SK-N-MC (cell line): ENCODE results near the gene CYTH3.

Experiments used
- DNase-seq: peaks from one replicate; pipeline ENCODE4 v3.0.0-alpha.2; 2011; ENCODE audit warnings: low read depth, low spot score
- H3K27ac ChIP-seq: fragments of 200-600 bp; sonication (generic); 2 replicates; pipeline ENCODE4 v1.5.1; 2016; ENCODE audit warnings: mixed run types
- H3K36me3 ChIP-seq: fragments of 200-600 bp; sonication (generic); 2 replicates; pipeline ENCODE4 v1.6.1; 2017; ENCODE audit warnings: antibody characterized with exemption, low read length, mixed read lengths; ENCODE audit not compliant: insufficient read depth
- H3K4me3 ChIP-seq: fragments of 200-600 bp; sonication (generic); 2 replicates; pipeline ENCODE4 v1.5.1; 2016
- H3K9ac ChIP-seq: fragments of 200-600 bp; sonication (generic); 2 replicates; pipeline ENCODE4 v1.8.0; 2017; ENCODE audit warnings: mixed run types, mixed read lengths; ENCODE audit not compliant: insufficient read length
- H3K9me3 ChIP-seq: fragments of 200-600 bp; sonication (generic); 2 replicates; pipeline ENCODE4 v1.6.1; 2017; ENCODE audit warnings: low read depth, mild to moderate bottlenecking, antibody characterized with exemption, low read length, moderate library complexity, mixed read lengths
- EZH2 ChIP-seq: fragments of 200-600 bp; sonication (generic); IDR thresholded peaks from one replicate; pipeline ENCODE4 v1.6.1; 2017; ENCODE audit warnings: antibody characterized with exemption
- FOXP2 ChIP-seq: optimal IDR thresholded peaks from 2 replicates; pipeline ENCODE3; 2011; ENCODE audit warnings: mild to moderate bottlenecking, moderate library complexity; ENCODE audit not compliant: insufficient read depth; ENCODE audit errors: extremely low read length, control extremely low read depth
- POLR2AphosphoS5 ChIP-seq: IDR thresholded peaks from 2 replicates; pipeline ENCODE4 v1.6.1; 2012; ENCODE audit warnings: mild to moderate bottlenecking, low read depth, low read length, borderline replicate concordance

The CYTH3 gene

DNA sequence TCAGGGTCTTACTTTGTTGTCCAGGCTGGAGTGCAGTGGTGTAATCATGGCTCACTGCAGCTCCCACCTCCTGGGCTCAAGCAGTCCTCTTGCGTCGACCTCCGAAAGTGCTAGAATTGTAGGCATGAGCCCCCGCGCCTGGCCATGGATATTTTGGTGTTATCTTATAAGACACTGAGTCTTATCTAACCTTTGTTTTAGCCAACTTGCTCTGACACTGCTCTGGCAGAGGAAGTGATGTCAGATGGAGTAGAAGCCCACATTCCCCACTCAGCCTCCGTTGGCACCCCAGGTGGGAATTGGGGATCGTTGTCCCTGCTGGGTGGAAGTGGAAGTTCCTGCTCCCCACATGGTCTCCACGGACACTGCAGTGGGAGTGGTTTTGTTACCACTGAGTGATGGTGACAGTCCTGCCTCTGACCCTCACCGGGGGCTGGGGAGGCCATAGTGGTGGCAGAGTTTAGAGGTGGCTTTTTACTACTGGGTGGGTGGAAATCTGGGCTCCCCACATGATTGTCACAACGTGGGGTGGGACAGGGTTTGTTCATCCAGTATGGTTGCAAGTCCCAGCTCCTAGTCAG, 142.3 kb downstream of the CYTH3 start:
- Histone ChIP-seq H3K36me3 (peaks cover 58% of the 10 kb centered on the region), H3K27ac (no peak overlapping the region), H3K9ac (no peak overlapping the region), H3K4me3 (no peak overlapping the region), H3K9me3 (no peaks in the 10 kb centered on the region)
- TF ChIP-seq FOXP2 = no peak
- no peak for TF ChIP-seq POLR2AphosphoS5
- no peak for TF ChIP-seq EZH2
- no peak for DNase-seq

DNA sequence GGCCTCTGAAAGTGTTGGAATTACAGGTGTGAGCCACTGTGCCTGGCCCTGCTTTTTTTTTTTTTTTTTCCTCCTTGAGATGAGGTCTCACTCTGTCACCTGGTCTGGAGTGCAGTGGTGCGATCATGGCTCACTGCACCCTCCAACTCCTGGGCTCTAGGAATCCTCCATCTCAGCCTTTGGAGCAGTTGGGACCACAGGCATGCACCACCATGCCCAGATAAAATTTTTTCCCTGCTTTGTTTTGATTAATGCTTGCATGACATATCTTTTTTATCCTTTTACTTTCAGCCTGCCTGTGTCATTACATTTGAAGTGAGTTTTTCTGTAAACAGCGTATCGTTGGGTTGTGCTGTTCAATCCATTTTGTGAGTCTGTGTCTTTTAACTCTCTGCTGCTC, 144.2 kb downstream of the CYTH3 start:
- no peak for TF ChIP-seq FOXP2
- Histone ChIP-seq H3K27ac (no peak overlapping the region), H3K9ac (no peak overlapping the region), H3K9me3 (no peaks in the 10 kb centered on the region), H3K4me3 (no peak overlapping the region), H3K36me3 (peaks cover 69% of the 10 kb centered on the region)
- no peak for DNase-seq

DNA sequence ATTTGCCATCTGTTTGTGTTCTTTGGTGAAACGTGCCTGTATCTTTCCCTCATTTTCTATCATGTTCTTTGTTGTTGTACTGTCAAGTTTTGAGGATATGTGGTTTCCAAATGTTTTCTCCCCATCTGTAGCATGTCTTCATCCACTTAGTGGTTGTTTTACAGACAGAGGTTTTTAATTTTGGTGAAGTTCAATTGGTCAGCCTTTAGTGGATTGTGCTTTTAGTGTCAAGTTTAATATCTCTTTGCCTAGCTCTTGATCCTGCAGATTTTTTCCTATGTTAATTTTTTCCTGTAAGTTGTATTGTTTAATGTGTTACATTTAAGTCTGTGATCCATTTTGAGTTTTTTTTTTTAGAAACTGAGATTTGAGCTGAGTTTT, 145.3 kb downstream of the CYTH3 start:
- DNase-seq = no peak
- Histone ChIP-seq H3K9ac (no peak overlapping the region), H3K27ac (no peak overlapping the region), H3K36me3 (peaks cover 71% of the 10 kb centered on the region), H3K9me3 (no peaks in the 10 kb centered on the region), H3K4me3 (no peak overlapping the region)
- TF ChIP-seq FOXP2 = no peak

DNA sequence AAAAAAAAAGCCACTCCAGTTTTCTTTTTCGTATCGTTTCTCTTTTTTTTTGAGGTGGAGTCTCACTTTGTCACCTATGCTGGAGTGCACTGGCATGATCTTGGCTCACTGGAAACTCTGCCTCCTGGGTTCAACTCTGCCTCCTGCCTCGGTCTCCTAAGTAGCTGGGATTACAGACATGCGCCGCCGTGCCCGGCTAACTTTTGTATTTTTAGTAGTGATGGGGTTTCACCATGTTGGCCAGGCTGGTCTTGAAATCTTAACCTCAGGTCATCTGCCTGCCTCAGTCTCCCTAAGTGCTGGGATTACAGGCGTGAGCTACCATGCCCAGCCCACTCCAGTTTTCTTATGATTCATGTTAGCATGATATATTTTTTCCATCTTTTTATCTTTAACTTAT, 148.6 kb downstream of the CYTH3 start:
- TF ChIP-seq POLR2AphosphoS5 (no peak), EZH2 (no peak), FOXP2 (no peak)
- no peak overlapping the region for H3K9ac ChIP-seq
- H3K36me3 ChIP-seq = peaks cover 76% of the 10 kb centered on the region
- no peak overlapping the region for H3K4me3 ChIP-seq
- peaks cover 9% of the 10 kb centered on the region for H3K9me3 ChIP-seq
- H3K27ac ChIP-seq = no peak overlapping the region
- no peak for DNase-seq

DNA sequence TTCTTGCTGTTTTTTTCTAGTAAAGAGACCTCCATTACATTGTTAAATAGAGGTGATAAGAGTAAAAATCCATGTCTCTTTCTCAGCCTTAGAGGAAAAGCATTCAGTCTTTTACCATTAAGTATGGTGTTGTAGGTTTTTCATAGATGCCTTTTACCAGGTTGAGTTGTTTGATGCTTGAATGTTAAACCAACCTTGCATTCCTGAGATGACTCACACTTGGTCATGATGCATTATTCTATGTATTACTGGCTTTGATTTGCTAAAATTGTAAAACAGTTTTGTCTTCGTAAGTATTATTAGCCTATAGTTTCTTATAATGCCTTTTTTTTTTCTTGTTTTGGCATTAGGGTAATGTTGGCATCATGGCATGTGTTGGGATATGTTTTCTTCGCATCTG, 151.3 kb downstream of the CYTH3 start:
- Histone ChIP-seq H3K36me3 (peaks cover 85% of the 10 kb centered on the region), H3K9ac (no peak overlapping the region), H3K27ac (no peak overlapping the region), H3K9me3 (peaks cover 9% of the 10 kb centered on the region), H3K4me3 (no peak overlapping the region)
- no peak for TF ChIP-seq POLR2AphosphoS5
- no peak for TF ChIP-seq FOXP2
- no peak for TF ChIP-seq EZH2
- no peak for DNase-seq

DNA sequence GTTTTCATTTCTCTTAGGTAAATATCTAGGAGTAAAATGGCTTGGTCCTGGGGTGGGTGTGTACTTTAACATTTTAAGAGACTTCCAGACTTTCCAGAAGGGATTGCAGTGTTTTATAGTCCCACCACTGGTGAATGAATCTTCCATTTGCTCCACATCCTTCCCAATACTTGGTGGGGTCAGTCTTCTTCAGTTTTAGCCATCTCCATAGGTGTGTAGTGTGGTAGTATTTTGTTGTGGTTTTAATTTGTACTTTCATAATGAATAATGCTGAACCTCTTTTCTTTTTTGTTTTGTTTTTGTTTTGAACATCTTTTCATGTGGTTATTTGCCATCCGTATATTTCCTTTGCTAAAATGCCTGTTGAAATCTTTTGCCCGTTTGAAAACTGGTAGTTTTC, 154.9 kb downstream of the CYTH3 start:
- DNase-seq = no peak
- H3K27ac ChIP-seq = no peak overlapping the region
- peaks cover 84% of the 10 kb centered on the region for H3K36me3 ChIP-seq

DNA sequence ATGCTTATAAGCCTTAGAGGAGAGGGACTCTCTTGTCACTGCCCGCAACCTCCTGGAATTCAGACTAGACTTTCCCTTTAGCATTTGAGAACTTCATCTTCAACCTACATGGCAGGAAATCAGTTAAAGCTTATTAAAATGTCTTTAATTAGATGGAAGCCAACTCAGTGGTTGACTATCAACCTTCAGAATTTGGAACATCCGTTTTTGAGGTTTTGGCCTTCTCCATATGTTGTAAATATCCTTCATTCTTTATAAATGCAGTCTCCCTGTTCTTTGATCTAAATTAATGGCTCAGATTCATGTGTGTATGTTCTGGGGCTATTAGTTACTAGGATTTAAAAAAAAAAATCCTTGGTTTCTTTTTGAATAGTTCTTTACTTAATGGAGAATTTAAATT, 156.2 kb downstream of the CYTH3 start:
- TF ChIP-seq POLR2AphosphoS5 = no peak
- no peak for TF ChIP-seq EZH2
- TF ChIP-seq FOXP2 = no peak
- no peak overlapping the region for H3K27ac ChIP-seq
- DNase-seq = no peak
- H3K36me3 ChIP-seq = peaks cover 78% of the 10 kb centered on the region
- no peak overlapping the region for H3K4me3 ChIP-seq
- H3K9ac ChIP-seq = no peak overlapping the region
- H3K9me3 ChIP-seq = peaks cover 3% of the 10 kb centered on the region

More for the DNA sequence above, 154.9 kb downstream of the CYTH3 start:
- no peak overlapping the region for H3K9ac ChIP-seq
- H3K9me3 ChIP-seq = peaks cover 9% of the 10 kb centered on the region
- H3K4me3 ChIP-seq = no peak overlapping the region
- TF ChIP-seq POLR2AphosphoS5 (no peak), FOXP2 (no peak), EZH2 (no peak)
